OCI-LY7 (cell line): ENCODE measurements around the gene JAKMIP3. TPM values are rescaled to one million over a fixed set of nuclear protein-coding genes. Genes with fewer than 3 reads are reported as not detected.

Experiments used
- BruUV-seq: library from RNA; stranded (reverse); fragments of 400-500 nt; replicated peaks from 2 replicates; lab custom pipeline; 2021; lab: Mats Ljungman, UMichigan
- CTCF ChIA-PET: fragments of 300-600 bp; sonication (Branson Sonifier 250); formaldehyde crosslinking; loops from one replicate; lab custom pipeline; 2022; ENCODE audit warnings: antibody characterized with exemption; ENCODE audit not compliant: unreplicated experiment; lab: Charles Lee
- POLR2A ChIA-PET: fragments of 300-600 bp; sonication (Branson Sonifier 250); formaldehyde crosslinking; loops from one replicate; lab custom pipeline; 2022; ENCODE audit warnings: antibody characterized with exemption; lab: Charles Lee
- DNase-seq: peaks from one replicate; pipeline ENCODE4 v3.0.0-alpha.2; 2015; ENCODE audit warnings: low spot score
- H2AFZ ChIP-seq: fragments of 200-600 bp; sonication (generic), shearing (Covaris generic); 2 replicates; pipeline ENCODE4 v1.6.1; 2014; ENCODE audit warnings: mild to moderate bottlenecking, antibody characterized with exemption, low read length, moderate library complexity
- H3K27ac ChIP-seq: fragments of 200-600 bp; sonication (generic); 2 replicates; pipeline ENCODE4 v1.5.1; 2014; ENCODE audit warnings: mixed run types, low read depth, mild to moderate bottlenecking, moderate library complexity, low read length, inconsistent platforms; ENCODE audit not compliant: poor library complexity, severe bottlenecking
- H3K36me3 ChIP-seq: fragments of 200-600 bp; sonication (generic); 2 replicates; pipeline ENCODE4 v1.6.1; 2014; ENCODE audit warnings: mild to moderate bottlenecking, antibody characterized with exemption, low read length, moderate library complexity, mixed read lengths; ENCODE audit not compliant: insufficient read depth
- H3K4me1 ChIP-seq: fragments of 200-600 bp; sonication (generic); 2 replicates; pipeline ENCODE4 v1.5.1; 2014; ENCODE audit warnings: mild to moderate bottlenecking, low read length; ENCODE audit not compliant: insufficient read depth, poor library complexity, severe bottlenecking
- H3K4me2 ChIP-seq: fragments of 200-600 bp; sonication (generic); 2 replicates; pipeline ENCODE4 v1.6.1; 2014; ENCODE audit warnings: mild to moderate bottlenecking, low read length
- H3K4me3 ChIP-seq: fragments of 200-600 bp; sonication (generic); 2 replicates; pipeline ENCODE4 v1.5.1; 2014; ENCODE audit warnings: mild to moderate bottlenecking, low read depth, low read length; ENCODE audit not compliant: poor library complexity, severe bottlenecking
- H3K79me2 ChIP-seq: fragments of 200-600 bp; sonication (generic); 2 replicates; pipeline ENCODE4 v1.6.1; 2016; ENCODE audit warnings: low read depth, mild to moderate bottlenecking, low read length, moderate library complexity, mixed read lengths; ENCODE audit not compliant: insufficient read depth
- H3K9me2 ChIP-seq: fragments of 200-600 bp; sonication (generic); 2 replicates; pipeline ENCODE4 v1.6.1; 2016; ENCODE audit warnings: mild to moderate bottlenecking, low read length, mixed read lengths; ENCODE audit not compliant: insufficient read depth
- H3K9me3 ChIP-seq: fragments of 200-600 bp; sonication (generic); 2 replicates; pipeline ENCODE4 v1.6.1; 2014; ENCODE audit warnings: mild to moderate bottlenecking, mixed run types, low read length, mixed read lengths
- H4K20me1 ChIP-seq: fragments of 200-600 bp; sonication (generic); 2 replicates; pipeline ENCODE4 v1.6.1; 2014; ENCODE audit warnings: mild to moderate bottlenecking, antibody characterized with exemption, low read length, moderate library complexity, mixed read lengths; ENCODE audit not compliant: insufficient read depth
- EZH2phosphoT487 ChIP-seq: fragments of 200-600 bp; sonication (generic); IDR thresholded peaks from 2 replicates; pipeline ENCODE4 v1.6.1; 2018; ENCODE audit warnings: low read depth, borderline replicate concordance, mild to moderate bottlenecking, mixed run types, antibody characterized with exemption, low read length, moderate library complexity, mixed read lengths
- intact Hi-C: fragments of 100-400 bp; cut with micrococcal nuclease; formaldehyde crosslinking; loops from one replicate; pipeline ENCODE4 v1.10.0; 2022; ENCODE audit not compliant: unreplicated experiment
- total RNA-seq, 2 experiments: library from RNA; depleted of rRNA in 1 of 2; stranded (reverse); fragments of >200 nt in 1 of 2; shearing (Covaris generic) in 1 of 2; gene quantifications; 2 replicates each; pipeline ENCODE4 v1.2.3, GENCODE V29; 2014 to 2022
- TF ChIP-seq, protein P1 (sequence below): fragments of 200-600 bp; sonication (generic); conservative IDR thresholded peaks from 2 replicates; pipeline ENCODE4 v1.5.1; 2014; ENCODE audit warnings: mild to moderate bottlenecking, antibody characterized with exemption, low read length, moderate library complexity, mixed read lengths

Gene JAKMIP3
- total RNA-seq, 2 experiments from 2014 or later, result 0.54 to 0.89 TPM

DNA sequence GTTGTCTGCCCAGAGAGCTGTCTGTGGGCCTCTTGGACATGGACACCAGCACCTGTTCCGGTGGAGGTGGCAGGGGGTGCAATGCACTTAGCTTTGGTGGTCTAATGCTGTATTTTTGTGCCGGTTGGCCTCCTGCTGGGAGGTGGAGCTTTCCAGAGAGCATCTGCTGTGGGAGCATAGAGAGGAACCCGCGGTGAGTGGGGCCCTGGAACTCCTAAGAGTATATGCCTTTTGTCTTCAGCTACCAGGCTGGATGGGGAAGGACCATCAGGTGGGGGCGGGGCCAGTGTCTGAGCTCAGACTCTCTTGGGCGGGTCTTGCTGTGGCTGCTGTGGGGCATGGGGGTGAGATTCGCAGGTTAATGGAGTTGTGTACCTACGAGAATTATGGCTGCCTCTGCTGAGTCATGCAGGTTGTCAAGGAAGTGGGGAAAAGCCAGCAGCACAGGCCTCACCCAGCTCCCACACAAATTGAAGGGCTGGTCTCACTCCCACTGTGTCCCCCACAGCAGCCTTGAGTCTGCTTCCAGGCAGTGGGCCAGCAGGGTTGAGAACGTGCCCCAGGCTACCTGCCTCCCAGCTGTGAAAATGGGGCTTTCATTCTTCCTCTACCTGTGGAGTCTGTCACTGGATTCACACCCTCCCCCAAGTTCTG lies 29.0 kb downstream of the JAKMIP3 start:
- POLR2A ChIA-PET, result no interaction called here
- no peak for DNase-seq
- Histone ChIP-seq H3K9me2 (no peaks in the 10 kb centered on the region), H3K4me3 (no peak overlapping the region), H3K4me1 (no peaks in the 10 kb centered on the region), H3K79me2 (no peaks in the 10 kb centered on the region), H3K4me2 (no peak overlapping the region), H3K9me3 (no peaks in the 10 kb centered on the region), H4K20me1 (no peaks in the 10 kb centered on the region), H3K36me3 (no peaks in the 10 kb centered on the region), H2AFZ (no peak overlapping the region), H3K27ac (no peak overlapping the region)
- CTCF ChIA-PET, result no interaction called here
- TF ChIP-seq, protein P1, sequence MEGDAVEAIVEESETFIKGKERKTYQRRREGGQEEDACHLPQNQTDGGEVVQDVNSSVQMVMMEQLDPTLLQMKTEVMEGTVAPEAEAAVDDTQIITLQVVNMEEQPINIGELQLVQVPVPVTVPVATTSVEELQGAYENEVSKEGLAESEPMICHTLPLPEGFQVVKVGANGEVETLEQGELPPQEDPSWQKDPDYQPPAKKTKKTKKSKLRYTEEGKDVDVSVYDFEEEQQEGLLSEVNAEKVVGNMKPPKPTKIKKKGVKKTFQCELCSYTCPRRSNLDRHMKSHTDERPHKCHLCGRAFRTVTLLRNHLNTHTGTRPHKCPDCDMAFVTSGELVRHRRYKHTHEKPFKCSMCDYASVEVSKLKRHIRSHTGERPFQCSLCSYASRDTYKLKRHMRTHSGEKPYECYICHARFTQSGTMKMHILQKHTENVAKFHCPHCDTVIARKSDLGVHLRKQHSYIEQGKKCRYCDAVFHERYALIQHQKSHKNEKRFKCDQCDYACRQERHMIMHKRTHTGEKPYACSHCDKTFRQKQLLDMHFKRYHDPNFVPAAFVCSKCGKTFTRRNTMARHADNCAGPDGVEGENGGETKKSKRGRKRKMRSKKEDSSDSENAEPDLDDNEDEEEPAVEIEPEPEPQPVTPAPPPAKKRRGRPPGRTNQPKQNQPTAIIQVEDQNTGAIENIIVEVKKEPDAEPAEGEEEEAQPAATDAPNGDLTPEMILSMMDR, result no peak
- no peak for TF ChIP-seq EZH2phosphoT487
- intact Hi-C loops, result no loop called here
- BruUV-seq, result no TSS peak

DNA sequence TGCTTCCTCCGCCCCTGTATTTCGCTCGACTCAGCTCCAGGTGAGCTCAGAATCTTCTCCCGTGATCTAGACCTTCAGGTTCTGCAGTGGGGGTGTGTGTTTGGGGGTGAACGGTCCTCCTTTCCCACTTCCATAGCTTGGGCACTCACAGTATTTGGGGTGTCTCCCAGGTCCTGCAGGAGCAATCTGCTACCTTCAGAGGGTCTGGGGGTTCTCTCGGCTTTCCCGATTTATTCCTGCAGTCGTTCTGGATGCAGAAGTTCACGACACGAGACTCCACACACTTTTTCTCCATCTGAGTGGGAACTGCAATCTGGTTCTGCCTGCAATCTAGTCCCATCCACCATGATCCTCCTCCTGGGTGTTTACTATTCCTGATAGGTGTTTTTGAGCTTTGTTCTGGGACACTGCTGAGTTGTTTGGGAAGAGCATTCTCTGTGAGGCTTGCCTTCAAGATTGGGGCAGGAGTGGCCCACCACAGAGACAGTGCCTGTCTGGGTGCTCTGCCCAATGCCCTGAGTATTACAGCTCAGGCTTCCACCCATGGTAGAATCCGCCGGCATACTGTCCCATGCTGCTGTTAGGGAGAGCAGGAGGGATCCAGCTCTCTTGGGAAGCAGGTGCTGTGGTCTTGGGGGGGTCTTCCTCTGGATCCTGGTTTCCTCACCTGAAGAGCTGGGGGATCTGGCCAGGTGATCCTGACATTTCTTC lies 29.8 kb downstream of the JAKMIP3 start:
- ChIA-PET CTCF (no interaction called here), POLR2A (interaction anchor here (1.7 kb wide), 1 partner anchor 9 kb away, joined by 4 read pairs; no protein-coding TSS in a partner anchor)
- Histone ChIP-seq H3K36me3 (no peaks in the 10 kb centered on the region), H3K4me2 (no peak overlapping the region), H3K4me3 (no peak overlapping the region), H3K9me3 (no peaks in the 10 kb centered on the region), H3K4me1 (no peaks in the 10 kb centered on the region), H3K9me2 (no peaks in the 10 kb centered on the region), H4K20me1 (no peaks in the 10 kb centered on the region), H3K27ac (no peak overlapping the region), H3K79me2 (no peaks in the 10 kb centered on the region), H2AFZ (no peak overlapping the region)
- TF ChIP-seq EZH2phosphoT487, result no peak
- no peak for DNase-seq
- BruUV-seq, result no TSS peak
- intact Hi-C loops, result no loop called here

DNA sequence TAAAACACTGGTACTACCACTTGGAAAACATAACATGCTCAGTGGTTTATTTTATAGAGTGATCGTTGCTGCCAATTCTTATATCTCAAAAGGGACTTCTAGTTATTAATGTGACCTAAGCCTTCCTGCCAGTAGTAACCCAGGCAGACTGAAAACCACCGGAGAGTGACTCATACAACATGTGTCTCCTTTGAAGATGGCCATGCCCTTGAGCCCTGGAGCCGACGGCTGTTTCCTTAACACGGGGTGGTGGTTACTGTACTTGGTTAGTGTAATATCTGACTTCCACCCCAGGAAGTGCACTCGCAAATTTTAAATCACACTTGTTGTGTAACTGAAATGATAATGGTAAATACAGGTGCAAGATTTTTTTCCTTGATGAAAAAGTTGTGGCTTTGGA lies 30.5 kb downstream of the JAKMIP3 start:
- no peak for DNase-seq
- intact Hi-C loops, result no loop called here

More for the DNA sequence above, 30.5 kb downstream of the JAKMIP3 start:
- BruUV-seq, result no TSS peak
- no peak overlapping the region for H2AFZ ChIP-seq
- no peak overlapping the region for H3K4me3 ChIP-seq
- H3K4me2 ChIP-seq, result no peak overlapping the region
- no peaks in the 10 kb centered on the region for H3K9me3 ChIP-seq
- no peaks in the 10 kb centered on the region for H3K36me3 ChIP-seq
- H3K79me2 ChIP-seq, result no peaks in the 10 kb centered on the region
- H3K9me2 ChIP-seq, result no peaks in the 10 kb centered on the region
- no peaks in the 10 kb centered on the region for H4K20me1 ChIP-seq
- no peak overlapping the region for H3K27ac ChIP-seq
- H3K4me1 ChIP-seq, result no peaks in the 10 kb centered on the region
- ChIA-PET CTCF (no interaction called here), POLR2A (interaction anchor here (0.6 to 1.7 kb wide), 2 partner anchors 9 to 14 kb away, joined by 4 read pairs; no protein-coding TSS in a partner anchor)
- TF ChIP-seq, protein P1, result no peak
- TF ChIP-seq EZH2phosphoT487, result no peak
